Bronchial epithelial cell (primary cell): ENCODE data around the gene RASGRP1. TPM values are rescaled to one million over a fixed set of nuclear protein-coding genes. Genes with fewer than 3 reads are reported as not detected.

Experiments used
- DNase-seq: peaks from one replicate; pipeline ENCODE4 v3.0.0-alpha.2; 2010; ENCODE audit warnings: low read depth
- FAIRE-seq: peaks from 2 replicates; lab custom pipeline; 2011; peaks lifted over from hg19 to GRCh38; lab: Jason Lieb, UNC
- H3K27me3 ChIP-seq: 2 replicates; pipeline ENCODE4 v1.5.1; 2011; ENCODE audit warnings: low read length; ENCODE audit not compliant: control insufficient read depth, insufficient read depth
- H3K36me3 ChIP-seq: 2 replicates; pipeline ENCODE4 v1.5.1; 2011; ENCODE audit warnings: low read length; ENCODE audit not compliant: control insufficient read depth, insufficient read depth
- H3K4me3 ChIP-seq: 2 replicates; pipeline ENCODE4 v1.5.1; 2011; ENCODE audit warnings: mild to moderate bottlenecking, low read depth, low read length, control low read depth
- CTCF ChIP-seq: IDR thresholded peaks from 2 replicates; pipeline ENCODE4 v1.5.1; 2011; ENCODE audit warnings: mild to moderate bottlenecking, moderate library complexity, low read length, control low read depth, inconsistent platforms; ENCODE audit not compliant: insufficient read depth, severe bottlenecking
- total RNA-seq: library from RNA; depleted of rRNA; stranded (reverse); fragments of >200 nt; gene quantifications from 2 replicates; pipeline ENCODE4 v1.2.1, GENCODE V29; 2014

The RASGRP1 gene
- total RNA-seq, 1 donor from 2014 or later: under 0.01 TPM

- no peak for TF ChIP-seq CTCF
- FAIRE-seq (no peak), DNase-seq (no peak)
- H3K4me3 ChIP-seq: no peak overlapping the region
- no peaks in the 10 kb centered on the region for H3K27me3 ChIP-seq
- peaks cover 2% of the 10 kb centered on the region for H3K36me3 ChIP-seq
These were observed 83.5 kb downstream of the RASGRP1 start for GRCh38 chr15:38481113-38481512.

GRCh38 chr15:38479756-38480155 is 84.9 kb downstream of the RASGRP1 start:
- no peaks in the 10 kb centered on the region for H3K27me3 ChIP-seq
- DNase-seq (no peak), FAIRE-seq (no peak)
- TF ChIP-seq CTCF: no peak
- H3K4me3 ChIP-seq: no peak overlapping the region
- H3K36me3 ChIP-seq: peaks cover 6% of the 10 kb centered on the region

- no peak for DNase-seq
- no peak overlapping the region for H3K4me3 ChIP-seq
- no peak for TF ChIP-seq CTCF
- no peak for FAIRE-seq
- peaks cover 7% of the 10 kb centered on the region for H3K36me3 ChIP-seq
- no peaks in the 10 kb centered on the region for H3K27me3 ChIP-seq
These were observed 85.3 kb downstream of the RASGRP1 start for GRCh38 chr15:38479266-38479665.

- H3K4me3 ChIP-seq: no peak overlapping the region
- FAIRE-seq: no peak
- no peak for DNase-seq
- H3K36me3 ChIP-seq: peaks cover 7% of the 10 kb centered on the region
- H3K27me3 ChIP-seq: no peaks in the 10 kb centered on the region
- TF ChIP-seq CTCF: no peak
These were observed 87.0 kb downstream of the RASGRP1 start for GRCh38 chr15:38477637-38478036.

- Histone ChIP-seq H3K36me3 (peaks cover 7% of the 10 kb centered on the region), H3K4me3 (no peak overlapping the region), H3K27me3 (no peaks in the 10 kb centered on the region)
- DNase-seq (no peak), FAIRE-seq (no peak)
- no peak for TF ChIP-seq CTCF
These were observed 88.5 kb downstream of the RASGRP1 start for GRCh38 chr15:38476120-38476519.

- Histone ChIP-seq H3K4me3 (no peak overlapping the region), H3K36me3 (peaks cover 7% of the 10 kb centered on the region), H3K27me3 (no peaks in the 10 kb centered on the region)
- DNase-seq (no peak), FAIRE-seq (no peak)
- no peak for TF ChIP-seq CTCF
These were observed 89.3 kb downstream of the RASGRP1 start for GRCh38 chr15:38475361-38475760.
